HepG2 (cell line): ENCODE measurements around the gene MSI2. TPM values are rescaled to one million over a fixed set of nuclear protein-coding genes. Genes with fewer than 3 reads are reported as not detected.

Experiments
- AHR ChIP-seq: IDR thresholded peaks from 2 replicates; pipeline ENCODE4 v1.6.1; 2018; ENCODE audit warnings: missing genetic modification reagents, missing compliant biosample characterization
- BORCS8-MEF2B ChIP-seq: sonication (generic); formaldehyde crosslinking; IDR thresholded peaks from 2 replicates; pipeline ENCODE4 v1.8.0; 2022; ENCODE audit warnings: mild to moderate bottlenecking, missing genetic modification reagents
- HDAC6 ChIP-seq: fragments of 200-600 bp; sonication (generic); IDR thresholded peaks from 2 replicates; pipeline ENCODE4 v1.7.0; 2017; ENCODE audit warnings: mild to moderate bottlenecking, antibody characterized with exemption, low read length, low read depth
- JUN ChIP-seq: sonication (generic); formaldehyde crosslinking; IDR thresholded peaks from 2 replicates; pipeline ENCODE4 v1.4.0; 2020; ENCODE audit warnings: mild to moderate bottlenecking, missing genetic modification reagents
- PAX8 ChIP-seq: sonication (generic); formaldehyde crosslinking; IDR thresholded peaks from 2 replicates; pipeline ENCODE4 v1.8.0; 2022; ENCODE audit warnings: mild to moderate bottlenecking, missing genetic modification reagents, borderline replicate concordance
- PHF5A ChIP-seq: IDR thresholded peaks from one replicate; pipeline ENCODE4 v1.6.1; 2018; ENCODE audit warnings: low read depth, missing genetic modification reagents; ENCODE audit not compliant: unreplicated experiment
- POLR2AphosphoS2 ChIP-seq: IDR thresholded peaks from 2 replicates; pipeline ENCODE4 v1.6.1; 2011; ENCODE audit warnings: low read depth, low read length, improper control_type of control experiment
- RBM22 ChIP-seq: fragments of 200-400 bp; formaldehyde crosslinking; optimal IDR thresholded peaks from 2 replicates; pipeline ENCODE3; 2017; ENCODE audit warnings: mild to moderate bottlenecking, low read length, moderate library complexity
- SATB2 ChIP-seq: sonication (generic); formaldehyde crosslinking; IDR thresholded peaks from 2 replicates; pipeline ENCODE4 v1.5.0; 2020; ENCODE audit warnings: missing genetic modification reagents
- SMARCC2 ChIP-seq: fragments of 450-650 bp; IDR thresholded peaks from 2 replicates; pipeline ENCODE4 v1.6.1; 2017; ENCODE audit warnings: antibody characterized with exemption, mild to moderate bottlenecking
- SP4 ChIP-seq: sonication (generic); formaldehyde crosslinking; IDR thresholded peaks from 2 replicates; pipeline ENCODE4 v1.8.1; 2023; ENCODE audit warnings: mild to moderate bottlenecking, missing genetic modification reagents
- YY1 ChIP-seq: IDR thresholded peaks from 2 replicates; pipeline ENCODE4 v1.6.1; 2011; ENCODE audit warnings: low read length, low read depth, moderate library complexity, mild to moderate bottlenecking; ENCODE audit not compliant: insufficient read depth, insufficient replicate concordance
- ZFP91 ChIP-seq: sonication (generic); formaldehyde crosslinking; IDR thresholded peaks from 2 replicates; pipeline ENCODE4 v1.9.0; 2022; ENCODE audit warnings: missing genetic modification reagents, mild to moderate bottlenecking, borderline replicate concordance
- ZNF124 ChIP-seq: sonication (generic); formaldehyde crosslinking; IDR thresholded peaks from 2 replicates; pipeline ENCODE4 v1.4.0; 2020; ENCODE audit warnings: missing genetic modification reagents
- ZNF30 ChIP-seq: sonication (generic); formaldehyde crosslinking; IDR thresholded peaks from 2 replicates; pipeline ENCODE4 v1.5.0; 2020; ENCODE audit warnings: mild to moderate bottlenecking, missing genetic modification reagents
- ZNF337 ChIP-seq: sonication (generic); formaldehyde crosslinking; IDR thresholded peaks from 2 replicates; pipeline ENCODE4 v1.5.1; 2020; ENCODE audit warnings: missing genetic modification reagents, low read depth, mild to moderate bottlenecking, borderline replicate concordance
- ZNF543 ChIP-seq: sonication (generic); formaldehyde crosslinking; IDR thresholded peaks from 2 replicates; pipeline ENCODE4 v1.4.0; 2020; ENCODE audit warnings: mild to moderate bottlenecking, missing genetic modification reagents
- polyA plus RNA-seq, 8 experiments: library from polyadenylated mRNA; depleted of rRNA in 3 of 8; stranded (reverse) in 7 of 8; unstranded in 1 of 8; fragments of >200 nt; fragmentation: Illumina TruSeq in 4 of 8; extraction: Trizol in 4 of 8; gene quantifications; 2 replicates each; pipeline versions ENCODE4 v1.2.1 to v1.2.3, GENCODE V29; 2011 to 2016; ENCODE audit warnings: low read depth in 4 of 8, missing spikeins in 1 of 8, mixed read lengths in 1 of 8; ENCODE audit not compliant: insufficient read depth in 1 of 8
- total RNA-seq, 5 experiments: library from RNA; depleted of rRNA; stranded (reverse); fragments of >200 nt; fragmentation: Illumina TruSeq; extraction: Trizol; gene quantifications; 2 replicates each; pipeline ENCODE4 v1.2.3, GENCODE V29; 2016; ENCODE audit warnings: low read depth in 1 of 5
- TF ChIP-seq, protein P1 (sequence below): conservative IDR thresholded peaks from 2 replicates; pipeline ENCODE4 v1.6.1; 2018; ENCODE audit warnings: missing genetic modification reagents
- TF ChIP-seq, protein P2 (sequence below): IDR thresholded peaks from 2 replicates; pipeline ENCODE4 v1.6.1; 2016; ENCODE audit warnings: low read depth
- TF ChIP-seq, protein P3 (sequence below): sonication (generic); formaldehyde crosslinking; IDR thresholded peaks from 2 replicates; pipeline ENCODE4 v1.4.0; 2020; ENCODE audit warnings: missing genetic modification reagents

Gene MSI2
- total and polyA plus RNA-seq, 2 of the 13 experiments (the other 11 are each of a cell fraction or from before 2014, with no cell fraction given) = 77.5 to 78.4 TPM

DNA sequence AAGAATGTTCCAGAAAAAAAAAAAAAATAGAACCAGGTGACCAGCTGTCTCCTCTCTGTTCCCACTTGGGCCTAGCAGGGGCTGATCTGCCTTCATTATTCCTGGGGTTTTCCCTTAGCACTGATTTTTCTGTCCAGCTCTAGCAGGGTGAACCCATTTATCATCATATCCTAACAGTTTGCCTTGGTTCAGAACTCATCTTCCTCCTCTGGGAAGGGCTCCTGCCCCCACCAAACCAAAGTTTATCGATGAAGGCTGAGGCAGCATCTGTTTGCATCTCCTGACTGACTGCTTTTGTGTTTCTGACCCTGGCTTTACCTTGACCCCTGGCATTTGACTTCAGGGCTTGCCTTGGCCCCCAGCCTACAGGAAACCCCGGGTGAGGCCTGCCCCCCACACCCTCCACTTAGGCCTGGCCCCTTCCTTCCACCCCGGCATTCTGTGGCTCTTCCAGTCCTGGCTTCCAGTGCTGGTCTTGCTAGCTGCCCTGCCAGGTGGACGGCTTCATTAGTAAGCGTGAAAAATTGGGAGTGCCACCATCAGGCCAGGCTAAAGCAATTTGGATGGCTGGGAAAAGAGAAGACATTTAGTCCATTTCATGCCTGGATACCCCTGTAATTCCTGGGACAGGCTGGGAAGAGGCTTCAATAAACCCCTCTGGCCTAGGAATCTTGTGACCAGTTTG, 323.9 kb downstream of the MSI2 start (continued):
- TF ChIP-seq, protein P1, sequence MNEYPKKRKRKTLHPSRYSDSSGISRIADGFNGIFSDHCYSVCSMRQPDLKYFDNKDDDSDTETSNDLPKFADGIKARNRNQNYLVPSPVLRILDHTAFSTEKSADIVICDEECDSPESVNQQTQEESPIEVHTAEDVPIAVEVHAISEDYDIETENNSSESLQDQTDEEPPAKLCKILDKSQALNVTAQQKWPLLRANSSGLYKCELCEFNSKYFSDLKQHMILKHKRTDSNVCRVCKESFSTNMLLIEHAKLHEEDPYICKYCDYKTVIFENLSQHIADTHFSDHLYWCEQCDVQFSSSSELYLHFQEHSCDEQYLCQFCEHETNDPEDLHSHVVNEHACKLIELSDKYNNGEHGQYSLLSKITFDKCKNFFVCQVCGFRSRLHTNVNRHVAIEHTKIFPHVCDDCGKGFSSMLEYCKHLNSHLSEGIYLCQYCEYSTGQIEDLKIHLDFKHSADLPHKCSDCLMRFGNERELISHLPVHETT (CRISPR knock-in tag) = no peak
- peak; percentile 64 for TF ChIP-seq PHF5A (CRISPR knock-in tag)
- TF ChIP-seq BORCS8-MEF2B = no peak
- 0 out of 2 replicates have a peak, but pooled peaks have one; percentile 27 for TF ChIP-seq AHR (CRISPR knock-in tag)
- TF ChIP-seq SATB2 = peak; percentile 27; the same call in 1 of the 2 replicates
- TF ChIP-seq PAX8 = no peak
- TF ChIP-seq ZNF30 = no peak
- no peak for TF ChIP-seq SMARCC2
- TF ChIP-seq ZFP91 (CRISPR knock-in tag) = peak; percentile 93
- no peak for TF ChIP-seq SP4
- peak; percentile 22 for TF ChIP-seq RBM22
- TF ChIP-seq JUN (CRISPR knock-in tag) = 0 out of 2 replicates have a peak, but pooled peaks have one; percentile 51
- no peak for TF ChIP-seq HDAC6
- 0 out of 2 replicates have a peak, but pooled peaks have one; percentile 54 for TF ChIP-seq ZNF337
- TF ChIP-seq, protein P2, sequence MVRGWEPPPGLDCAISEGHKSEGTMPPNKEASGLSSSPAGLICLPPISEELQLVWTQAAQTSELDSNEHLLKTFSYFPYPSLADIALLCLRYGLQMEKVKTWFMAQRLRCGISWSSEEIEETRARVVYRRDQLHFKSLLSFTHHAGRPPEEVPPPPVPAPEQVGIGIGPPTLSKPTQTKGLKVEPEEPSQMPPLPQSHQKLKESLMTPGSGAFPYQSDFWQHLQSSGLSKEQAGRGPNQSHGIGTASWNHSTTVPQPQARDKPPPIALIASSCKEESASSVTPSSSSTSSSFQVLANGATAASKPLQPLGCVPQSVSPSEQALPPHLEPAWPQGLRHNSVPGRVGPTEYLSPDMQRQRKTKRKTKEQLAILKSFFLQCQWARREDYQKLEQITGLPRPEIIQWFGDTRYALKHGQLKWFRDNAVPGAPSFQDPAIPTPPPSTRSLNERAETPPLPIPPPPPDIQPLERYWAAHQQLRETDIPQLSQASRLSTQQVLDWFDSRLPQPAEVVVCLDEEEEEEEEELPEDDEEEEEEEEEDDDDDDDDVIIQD (CRISPR knock-in tag) = peak; percentile 85
- no peak; the same call in 1 of the 2 replicates for TF ChIP-seq ZNF124 (CRISPR knock-in tag)
- peak; percentile 55; the same call in 1 of the 2 replicates for TF ChIP-seq ZNF543
- peak; percentile 76 for TF ChIP-seq YY1
- TF ChIP-seq POLR2AphosphoS2 = no peak
- TF ChIP-seq, protein P3, sequence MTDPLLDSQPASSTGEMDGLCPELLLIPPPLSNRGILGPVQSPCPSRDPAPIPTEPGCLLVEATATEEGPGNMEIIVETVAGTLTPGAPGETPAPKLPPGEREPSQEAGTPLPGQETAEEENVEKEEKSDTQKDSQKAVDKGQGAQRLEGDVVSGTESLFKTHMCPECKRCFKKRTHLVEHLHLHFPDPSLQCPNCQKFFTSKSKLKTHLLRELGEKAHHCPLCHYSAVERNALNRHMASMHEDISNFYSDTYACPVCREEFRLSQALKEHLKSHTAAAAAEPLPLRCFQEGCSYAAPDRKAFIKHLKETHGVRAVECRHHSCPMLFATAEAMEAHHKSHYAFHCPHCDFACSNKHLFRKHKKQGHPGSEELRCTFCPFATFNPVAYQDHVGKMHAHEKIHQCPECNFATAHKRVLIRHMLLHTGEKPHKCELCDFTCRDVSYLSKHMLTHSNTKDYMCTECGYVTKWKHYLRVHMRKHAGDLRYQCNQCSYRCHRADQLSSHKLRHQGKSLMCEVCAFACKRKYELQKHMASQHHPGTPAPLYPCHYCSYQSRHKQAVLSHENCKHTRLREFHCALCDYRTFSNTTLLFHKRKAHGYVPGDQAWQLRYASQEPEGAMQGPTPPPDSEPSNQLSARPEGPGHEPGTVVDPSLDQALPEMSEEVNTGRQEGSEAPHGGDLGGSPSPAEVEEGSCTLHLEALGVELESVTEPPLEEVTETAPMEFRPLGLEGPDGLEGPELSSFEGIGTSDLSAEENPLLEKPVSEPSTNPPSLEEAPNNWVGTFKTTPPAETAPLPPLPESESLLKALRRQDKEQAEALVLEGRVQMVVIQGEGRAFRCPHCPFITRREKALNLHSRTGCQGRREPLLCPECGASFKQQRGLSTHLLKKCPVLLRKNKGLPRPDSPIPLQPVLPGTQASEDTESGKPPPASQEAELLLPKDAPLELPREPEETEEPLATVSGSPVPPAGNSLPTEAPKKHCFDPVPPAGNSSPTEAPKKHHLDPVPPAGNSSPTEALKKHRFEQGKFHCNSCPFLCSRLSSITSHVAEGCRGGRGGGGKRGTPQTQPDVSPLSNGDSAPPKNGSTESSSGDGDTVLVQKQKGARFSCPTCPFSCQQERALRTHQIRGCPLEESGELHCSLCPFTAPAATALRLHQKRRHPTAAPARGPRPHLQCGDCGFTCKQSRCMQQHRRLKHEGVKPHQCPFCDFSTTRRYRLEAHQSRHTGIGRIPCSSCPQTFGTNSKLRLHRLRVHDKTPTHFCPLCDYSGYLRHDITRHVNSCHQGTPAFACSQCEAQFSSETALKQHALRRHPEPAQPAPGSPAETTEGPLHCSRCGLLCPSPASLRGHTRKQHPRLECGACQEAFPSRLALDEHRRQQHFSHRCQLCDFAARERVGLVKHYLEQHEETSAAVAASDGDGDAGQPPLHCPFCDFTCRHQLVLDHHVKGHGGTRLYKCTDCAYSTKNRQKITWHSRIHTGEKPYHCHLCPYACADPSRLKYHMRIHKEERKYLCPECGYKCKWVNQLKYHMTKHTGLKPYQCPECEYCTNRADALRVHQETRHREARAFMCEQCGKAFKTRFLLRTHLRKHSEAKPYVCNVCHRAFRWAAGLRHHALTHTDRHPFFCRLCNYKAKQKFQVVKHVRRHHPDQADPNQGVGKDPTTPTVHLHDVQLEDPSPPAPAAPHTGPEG (CRISPR knock-in tag) = peak; percentile 62; the same call in 1 of the 2 replicates
